ENCODE results near the gene CNNM3.
A peak's percentile ranks its signal among the peaks of the same experiment; 100 is the strongest.
"Not testable (repeated sequence)": the region's sequence is repeated elsewhere in the genome, so short reads cannot be mapped to it uniquely, and the experiment has no call there.

CNNM3 gene

DNA sequence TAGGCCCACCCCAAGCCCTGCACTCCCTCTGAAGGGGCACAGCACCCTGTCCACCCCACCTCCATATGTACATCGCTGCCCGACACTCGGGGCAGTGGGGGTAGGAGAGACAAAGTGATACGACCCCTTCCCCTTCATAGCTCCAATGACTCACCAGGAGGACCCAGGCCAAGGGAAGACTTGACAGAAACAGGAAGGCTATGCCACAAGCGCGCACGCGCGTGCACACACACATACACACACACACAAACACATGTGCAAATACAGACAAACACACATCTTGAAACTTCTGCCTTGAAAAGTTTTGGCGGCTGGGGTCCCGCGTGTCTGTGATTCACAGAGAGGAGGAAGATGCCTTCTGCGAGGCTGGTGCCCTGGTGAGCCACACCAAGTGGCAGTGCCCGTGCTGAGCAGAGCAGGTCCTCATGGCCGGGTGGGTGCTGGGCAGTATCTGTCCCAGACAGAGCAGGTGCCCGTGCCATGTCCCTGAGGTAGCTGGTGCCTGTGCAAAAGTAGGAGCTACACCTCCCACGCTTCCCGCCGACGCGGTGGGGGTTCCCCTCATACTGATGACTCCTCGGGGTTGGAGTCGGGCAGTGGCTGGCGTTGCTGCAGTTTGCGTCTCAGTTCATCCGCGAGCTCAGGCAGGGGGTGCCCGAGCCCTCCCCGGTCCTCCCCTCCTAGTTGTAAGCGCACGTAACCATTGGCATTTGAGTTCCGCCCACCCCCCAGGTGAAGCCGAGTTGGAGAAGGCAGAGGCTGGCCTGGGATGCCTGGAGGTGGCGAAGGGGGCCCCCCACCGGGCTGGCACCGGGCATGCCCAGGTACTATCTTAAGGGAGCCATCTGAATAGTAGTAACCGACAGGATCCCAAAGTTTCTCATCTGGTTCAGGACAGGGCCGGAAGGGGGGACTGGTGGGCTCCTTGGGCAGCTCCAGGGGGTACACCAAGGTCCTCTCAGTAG lies 44.3 kb downstream of the CNNM3 start:
- no peak for DNase-seq (ENCODE audit: insufficient read length, low spot score)
- no peak for FAIRE-seq

DNA sequence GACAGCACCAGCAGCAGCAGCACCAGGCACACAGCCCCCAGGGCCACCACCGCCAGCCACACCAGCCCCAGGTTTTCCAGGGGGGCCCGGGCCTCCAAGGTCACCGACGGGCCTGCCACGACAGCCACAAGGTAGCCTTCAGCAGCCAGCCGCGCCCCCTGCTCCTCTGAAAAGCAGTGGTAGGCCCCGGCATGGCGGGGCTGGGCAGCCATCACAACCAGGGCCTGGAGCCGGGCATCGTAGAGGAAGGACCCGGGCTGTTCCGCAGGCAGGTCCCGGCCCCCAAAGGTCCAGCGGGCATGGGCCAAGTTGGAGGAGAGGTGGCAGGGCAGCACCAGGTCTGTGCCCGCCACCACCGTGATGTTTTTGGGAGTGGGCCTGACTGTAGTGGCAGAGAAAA lies 45.0 kb downstream of the CNNM3 start:
- DNase-seq (ENCODE audit: insufficient read length, low spot score) (no peak), FAIRE-seq (no peak)

DNA sequence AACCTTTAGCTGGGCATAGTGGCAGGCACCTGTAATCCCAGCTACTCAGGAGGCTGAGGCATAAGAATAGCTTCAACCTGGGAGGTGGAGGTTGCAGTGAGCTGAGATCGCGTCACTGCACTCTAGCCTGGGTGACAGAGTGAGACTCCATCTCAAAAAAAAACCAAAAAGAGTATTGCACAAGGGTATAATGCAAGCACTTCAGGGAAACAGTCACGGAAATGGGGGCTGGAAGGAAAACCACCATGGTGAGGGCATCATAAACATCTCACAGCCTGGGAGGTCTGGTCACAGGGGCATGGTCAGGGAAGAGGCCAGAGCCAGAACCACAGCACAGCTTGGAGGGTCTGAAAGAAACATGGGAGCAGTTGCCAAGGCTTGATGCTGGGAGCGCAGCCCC lies 47.0 kb downstream of the CNNM3 start:
- DNase-seq (ENCODE audit: insufficient read length, low spot score); FAIRE-seq: not testable (repeated sequence)

DNA sequence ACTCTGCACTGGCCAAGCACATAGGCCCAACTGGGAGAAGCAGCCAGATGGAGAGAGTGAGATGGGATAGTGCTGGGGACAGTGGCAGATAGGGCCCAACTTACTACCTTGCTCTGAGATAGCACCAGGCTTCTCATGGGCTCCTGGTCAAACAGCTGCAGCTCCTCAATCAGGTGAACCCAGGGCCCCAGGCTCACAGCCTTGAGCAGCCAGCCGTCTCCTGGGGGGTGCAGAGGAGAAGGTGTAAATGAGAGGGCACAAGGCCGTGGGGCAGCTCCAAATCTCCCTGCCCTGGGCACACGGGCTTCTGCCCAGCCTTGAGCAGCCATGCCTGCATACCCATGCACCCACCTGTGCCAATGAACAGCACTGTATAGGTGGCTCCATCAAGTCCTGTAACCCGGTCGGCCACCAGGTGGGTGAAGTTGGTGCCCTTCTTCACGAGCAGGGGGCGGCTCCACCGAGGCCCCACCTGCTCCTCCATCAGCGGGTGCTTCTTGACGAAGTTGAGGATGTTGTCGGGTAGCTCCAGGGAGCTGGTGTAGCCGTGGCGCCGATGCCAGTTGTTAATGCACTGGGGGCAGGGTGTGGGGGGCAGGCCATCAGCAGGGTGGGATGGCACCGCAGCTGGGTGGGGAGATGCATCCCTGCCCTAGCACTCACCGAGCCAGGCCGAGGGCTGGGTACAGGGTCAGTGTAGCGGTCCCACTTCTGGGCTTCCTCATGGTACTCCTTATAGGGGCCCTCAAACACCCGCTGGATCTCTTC lies 47.7 kb downstream of the CNNM3 start:
- peak; percentile 26 for FAIRE-seq
- no peak for DNase-seq (ENCODE audit: insufficient read length, low spot score)

DNA sequence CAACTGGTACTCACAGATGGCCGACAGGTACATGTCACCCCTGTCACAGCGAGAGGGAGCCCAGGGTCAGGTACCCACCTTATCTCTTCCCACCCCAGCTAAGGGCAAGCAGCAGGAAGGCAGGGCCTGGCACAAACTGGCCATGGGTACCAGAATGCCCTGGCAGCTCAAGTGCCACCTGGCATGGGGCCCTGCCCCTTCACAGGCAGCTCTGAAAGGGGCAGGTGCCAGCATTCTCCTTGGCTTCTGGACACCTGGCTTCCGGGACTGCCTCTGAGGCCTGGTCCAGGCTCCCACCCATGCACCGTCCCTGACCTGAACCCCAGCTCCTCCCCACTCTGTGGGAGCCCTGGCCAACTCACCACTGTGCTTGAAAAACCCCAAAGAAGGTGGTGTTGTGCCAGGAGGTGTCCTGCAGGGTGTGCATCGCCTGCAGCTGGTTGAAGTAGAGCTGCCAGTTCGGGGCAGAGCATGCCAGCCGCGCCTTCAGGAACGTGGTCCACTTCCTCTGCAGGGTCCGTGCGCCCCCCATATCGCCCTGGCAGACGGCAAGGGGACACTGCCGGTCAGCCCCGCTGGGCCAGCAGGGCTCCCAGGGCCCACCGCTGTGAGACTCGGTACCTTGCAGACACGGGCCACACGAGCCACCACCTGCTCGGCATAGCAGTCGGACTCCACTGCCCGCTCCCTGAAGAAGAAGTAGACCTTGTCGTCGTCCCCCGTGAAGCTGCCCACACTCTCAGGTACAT lies 48.4 kb downstream of the CNNM3 start:
- FAIRE-seq, result no peak
- no peak for DNase-seq (ENCODE audit: insufficient read length, low spot score)

DNA sequence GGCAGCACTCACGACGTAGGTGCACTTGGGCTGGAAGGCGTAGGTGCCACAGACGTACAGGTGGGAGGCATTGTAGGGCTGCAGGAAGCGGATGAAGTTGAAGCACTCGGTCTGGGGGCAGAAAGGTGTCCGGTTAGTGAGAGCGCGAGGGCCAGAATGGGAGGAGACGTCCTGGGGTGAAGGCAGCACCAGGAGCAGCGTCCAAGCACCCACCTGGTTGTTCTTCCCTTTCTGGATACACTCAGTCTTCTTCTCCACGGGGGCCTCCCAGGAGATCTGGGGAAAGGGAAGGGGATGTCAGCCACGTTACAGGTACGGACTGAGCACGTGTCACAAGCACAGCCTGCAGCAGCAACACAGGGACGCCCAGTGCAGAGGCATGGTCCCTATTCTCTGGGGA lies 49.6 kb downstream of the CNNM3 start:
- FAIRE-seq (peak; percentile 69), DNase-seq (ENCODE audit: insufficient read length, low spot score) (no peak)

DNA sequence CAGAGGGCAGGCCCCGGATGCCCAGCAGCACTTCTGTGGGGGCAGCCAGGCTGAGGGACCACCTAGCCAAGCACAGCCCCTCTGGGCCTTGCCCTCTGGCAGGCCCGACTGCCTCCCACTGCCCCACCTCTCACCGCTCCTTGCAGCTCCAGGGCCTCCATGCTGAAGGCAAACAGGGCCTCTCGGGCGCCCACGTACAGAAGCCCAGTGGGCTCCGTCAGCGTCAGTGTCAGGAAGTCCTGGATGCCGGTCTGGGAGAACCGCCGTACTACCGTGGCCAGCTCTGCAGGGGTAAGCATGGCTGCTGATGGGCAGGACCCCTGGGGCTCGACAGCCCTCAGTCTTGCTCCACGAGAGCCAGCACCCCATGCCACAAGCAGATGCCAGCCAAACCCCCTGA lies 50.1 kb downstream of the CNNM3 start:
- FAIRE-seq, result no peak

DNA sequence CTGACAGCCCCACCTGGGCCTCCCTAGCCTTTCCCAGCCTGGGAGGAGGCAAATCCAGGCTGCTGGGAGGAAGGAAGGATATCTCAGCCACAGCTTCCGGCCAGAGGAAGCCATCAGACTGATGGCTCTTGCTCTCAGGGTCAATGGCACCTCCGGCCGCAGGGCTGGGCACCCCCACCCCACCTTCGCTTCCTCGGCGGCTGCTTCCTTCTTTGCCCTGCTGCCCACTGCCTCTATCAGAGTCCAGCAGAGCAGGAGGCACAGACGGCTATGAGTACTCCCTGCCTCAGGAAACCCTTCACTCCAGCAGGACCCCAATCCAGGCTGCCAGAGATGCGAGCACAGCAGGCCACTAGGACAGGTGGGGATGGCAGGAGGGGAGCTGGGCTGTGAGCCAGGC lies 50.5 kb downstream of the CNNM3 start:
- FAIRE-seq (no peak), DNase-seq (ENCODE audit: insufficient read length, low spot score) (no peak)

More for the DNA sequence above, 50.1 kb downstream of the CNNM3 start:
- DNase-seq (ENCODE audit: insufficient read length, low spot score), result no peak

DNA sequence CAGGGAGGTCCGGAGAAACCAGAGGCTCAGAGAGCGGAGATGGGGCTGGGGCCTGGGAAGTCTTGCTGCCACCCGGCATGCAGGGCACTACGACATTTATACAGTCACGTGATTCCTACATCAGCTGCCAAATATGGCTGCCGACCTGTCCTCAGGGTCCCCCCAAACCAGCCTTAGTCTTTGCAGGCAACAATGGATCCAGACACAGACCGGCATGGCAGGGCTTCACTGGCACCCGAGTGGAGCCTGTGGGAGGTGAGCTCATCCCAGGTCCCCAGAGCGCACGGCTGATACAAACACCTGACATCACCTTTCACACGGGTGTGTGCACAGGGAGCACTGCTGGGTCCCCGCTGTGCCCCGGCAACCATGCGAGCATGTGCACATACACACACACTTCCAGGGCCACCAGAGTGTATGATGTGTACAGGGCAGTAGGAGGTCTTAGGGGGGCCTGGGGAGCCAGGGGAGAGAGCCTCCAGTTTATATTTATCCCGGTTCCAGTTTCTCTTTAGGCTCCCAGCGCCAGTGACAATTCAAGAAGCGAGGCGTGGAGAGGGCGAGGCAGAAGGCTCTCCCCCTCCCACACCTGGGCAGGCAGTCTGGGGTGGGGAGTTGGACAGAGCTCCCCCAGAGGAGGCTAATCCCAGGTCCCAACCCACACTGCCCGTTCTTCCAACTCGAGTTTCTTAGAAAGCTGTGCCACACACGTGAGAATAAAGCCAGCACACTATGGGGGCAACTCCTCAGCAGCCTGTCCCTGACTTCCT lies 51.1 kb downstream of the CNNM3 start:
- FAIRE-seq (no peak), DNase-seq (ENCODE audit: insufficient read length, low spot score) (no peak)

DNA sequence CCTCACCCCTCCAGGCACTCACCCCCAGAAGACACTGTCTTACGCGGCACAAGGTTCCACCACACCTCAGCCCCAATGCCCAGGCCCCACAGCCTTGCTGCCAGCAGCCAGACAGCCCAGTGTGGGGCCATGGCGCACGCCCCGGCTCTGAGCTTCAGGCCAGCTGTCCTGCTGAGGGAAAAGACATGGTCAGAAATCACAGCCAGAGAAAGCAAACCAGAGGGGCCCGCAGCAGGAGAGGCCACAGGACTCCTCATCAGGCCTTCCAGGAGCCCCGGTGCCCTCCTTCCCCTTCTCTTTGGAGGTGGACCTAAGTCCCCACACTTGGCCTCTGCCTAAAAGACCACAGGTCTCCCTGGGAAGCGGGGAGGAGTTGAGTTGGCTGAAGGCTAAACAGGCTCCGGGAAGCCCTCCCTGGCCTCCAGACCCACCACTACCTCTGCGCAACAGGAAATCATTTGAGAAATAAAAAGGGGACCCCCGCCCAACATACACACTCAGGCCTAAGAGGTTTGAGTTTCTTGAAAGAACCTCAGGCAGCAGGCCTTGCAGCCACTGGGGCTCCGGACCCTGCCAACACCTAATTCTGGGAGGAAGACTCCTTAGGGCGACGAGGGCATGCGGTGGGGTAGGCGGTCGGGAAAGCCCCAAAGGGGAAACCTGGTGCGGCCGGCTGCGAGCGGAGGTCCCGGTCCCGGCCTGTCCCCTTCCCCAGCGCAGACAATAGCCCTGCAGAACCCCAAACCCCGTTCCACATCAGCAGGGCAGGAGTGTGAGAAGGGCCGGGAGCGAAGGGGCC lies 51.9 kb downstream of the CNNM3 start:
- DNase-seq (ENCODE audit: insufficient read length, low spot score) (no peak), FAIRE-seq (no peak)

DNA sequence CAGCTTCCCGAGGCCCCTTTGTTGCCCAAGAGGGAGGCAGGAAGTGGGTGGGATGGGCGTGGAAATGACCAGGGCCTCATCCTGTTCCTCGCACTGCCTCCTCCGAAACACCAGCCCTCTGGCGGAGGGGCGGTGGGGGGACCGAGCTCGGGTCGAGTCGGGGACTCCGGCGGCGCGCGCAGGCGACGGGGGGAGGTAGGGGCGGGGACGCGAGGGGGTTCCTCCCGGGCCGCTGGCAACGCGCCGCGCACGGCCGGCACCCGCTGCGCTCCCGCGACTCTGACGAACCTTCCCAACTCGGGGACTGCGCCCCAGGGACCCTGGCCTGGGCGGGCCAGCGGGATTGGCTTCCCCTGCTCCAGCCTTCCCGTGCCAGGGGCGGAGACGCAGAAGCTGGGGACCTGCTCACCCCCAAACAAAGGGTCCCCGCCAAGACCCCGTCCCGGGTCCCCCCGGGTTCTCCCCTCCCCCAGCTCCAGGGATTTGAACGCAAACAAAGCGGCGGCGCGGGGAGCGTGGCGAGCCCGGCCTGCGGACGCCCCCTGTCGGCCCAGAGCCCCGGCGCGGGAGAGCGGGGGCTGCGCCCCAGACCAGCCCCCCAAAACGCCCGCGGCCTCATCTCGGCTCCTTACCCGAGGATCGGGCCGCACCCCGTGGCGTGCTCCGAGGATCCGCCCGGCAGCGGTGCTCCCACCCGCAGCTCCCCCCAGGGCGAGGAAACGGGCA lies 52.6 kb downstream of the CNNM3 start:
- FAIRE-seq, result peak; percentile 98

DNA sequence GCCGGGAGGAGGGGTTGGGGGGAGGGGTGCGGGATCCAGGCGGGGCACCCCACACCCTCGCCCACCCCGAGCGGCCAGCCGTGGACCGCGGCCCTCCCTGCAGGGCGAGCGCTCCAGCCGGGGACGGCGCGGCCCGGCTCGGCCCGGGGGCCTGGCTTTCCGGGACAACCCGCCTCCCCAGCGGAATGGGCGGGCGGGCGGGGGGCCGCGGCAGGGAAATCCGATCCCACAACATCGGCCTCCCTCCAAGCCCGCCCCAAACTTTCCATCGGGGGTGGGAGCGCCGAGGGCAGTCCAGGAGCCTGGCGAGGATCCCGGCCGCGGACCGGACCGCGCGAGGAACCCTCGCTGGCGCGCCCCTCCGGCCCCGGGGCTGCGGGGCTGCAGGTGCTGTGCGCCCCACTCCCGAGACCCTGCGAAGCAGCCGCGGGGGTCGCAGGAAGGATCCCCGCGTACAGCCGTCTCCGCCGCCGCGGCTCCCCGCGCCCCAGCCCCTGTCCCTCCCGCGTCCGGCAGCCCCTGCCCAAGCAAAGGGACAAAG lies 53.3 kb downstream of the CNNM3 start:
- FAIRE-seq, result no peak
- DNase-seq (ENCODE audit: insufficient read length, low spot score), result peak; percentile 71

More for the DNA sequence above, 52.6 kb downstream of the CNNM3 start:
- DNase-seq (ENCODE audit: insufficient read length, low spot score), result peak; percentile 99

DNA sequence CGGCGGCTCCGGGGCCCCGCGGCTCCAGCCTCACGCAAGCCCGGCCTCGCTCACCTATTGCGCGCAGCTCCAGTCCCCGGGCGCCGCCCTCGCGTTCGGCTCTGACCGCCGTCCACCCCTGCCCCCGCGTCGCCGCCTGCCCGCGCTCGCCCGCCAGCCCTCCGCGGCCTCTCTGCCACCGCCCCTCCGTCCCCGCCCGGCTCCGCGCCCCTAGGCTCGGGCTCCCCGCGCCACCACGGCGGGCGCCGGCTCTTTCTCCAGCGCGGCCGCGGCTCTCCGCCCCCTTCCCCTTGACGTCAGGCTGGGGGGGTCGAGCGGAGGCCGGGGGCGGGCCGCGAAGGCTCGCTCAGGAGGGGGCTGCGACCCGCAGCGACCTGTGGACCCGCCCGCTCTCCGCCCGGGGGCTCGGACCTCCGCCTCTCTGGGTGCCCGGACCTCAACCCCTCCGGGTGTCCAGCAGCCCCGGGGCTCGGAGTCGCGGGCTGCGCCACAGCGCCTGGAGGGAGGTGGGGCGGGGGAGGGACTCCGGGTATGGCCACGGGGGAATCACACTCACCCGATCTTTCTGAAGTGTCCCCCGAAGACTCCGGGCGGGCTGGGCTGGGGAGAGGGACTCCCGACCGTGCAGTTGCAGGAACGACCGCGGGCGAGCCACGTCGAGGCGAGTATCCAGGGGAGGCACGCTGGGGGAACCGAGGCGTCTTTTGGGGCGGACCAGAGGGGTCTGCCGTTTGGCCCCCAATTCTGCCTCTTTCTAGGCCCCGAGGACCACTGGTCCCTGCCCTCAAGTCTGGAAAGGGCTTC lies 54.0 kb downstream of the CNNM3 start, which contains the start of gene SEMA4C:
Gene SEMA4C (minus strand): TSS at position 259 of the 804 bp plus-strand sequence. CDS start 2,194 bp downstream, outside the sequence.
- DNase-seq (ENCODE audit: insufficient read length, low spot score) (peak; percentile 69), FAIRE-seq (peak; percentile 33)

DNA sequence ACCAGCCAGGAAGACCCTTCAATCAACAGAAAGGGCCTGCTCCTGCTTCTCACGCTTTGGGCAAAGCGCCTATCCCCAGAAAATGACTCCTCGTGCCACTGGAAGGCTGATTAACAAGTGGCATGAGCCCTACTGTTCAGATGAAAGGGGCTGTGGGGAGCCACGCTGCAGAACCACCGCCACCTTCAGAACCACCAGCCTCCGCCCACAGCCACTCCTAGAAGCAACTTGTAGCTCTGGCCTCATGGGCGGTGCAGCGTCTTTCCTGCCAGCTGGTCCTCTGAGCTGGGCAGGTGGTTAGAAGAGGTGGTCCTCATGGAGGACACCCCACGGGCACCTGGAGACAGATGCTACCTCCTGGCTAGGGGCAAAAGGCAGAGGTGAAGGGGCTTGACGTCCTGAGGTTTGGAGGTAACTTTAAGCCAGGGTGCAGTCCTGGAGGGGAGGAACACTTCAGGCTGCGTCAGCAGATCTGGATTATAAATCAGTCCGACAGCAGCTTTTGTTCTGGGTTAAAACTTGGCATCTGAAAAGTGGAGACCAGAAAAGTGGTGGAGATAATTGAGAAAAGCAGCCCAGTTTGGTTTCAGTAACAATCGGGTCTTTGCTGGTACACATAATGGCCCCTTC lies 54.7 kb downstream of the CNNM3 start:
- DNase-seq (ENCODE audit: insufficient read length, low spot score) (no peak), FAIRE-seq (peak; percentile 20)

DNA sequence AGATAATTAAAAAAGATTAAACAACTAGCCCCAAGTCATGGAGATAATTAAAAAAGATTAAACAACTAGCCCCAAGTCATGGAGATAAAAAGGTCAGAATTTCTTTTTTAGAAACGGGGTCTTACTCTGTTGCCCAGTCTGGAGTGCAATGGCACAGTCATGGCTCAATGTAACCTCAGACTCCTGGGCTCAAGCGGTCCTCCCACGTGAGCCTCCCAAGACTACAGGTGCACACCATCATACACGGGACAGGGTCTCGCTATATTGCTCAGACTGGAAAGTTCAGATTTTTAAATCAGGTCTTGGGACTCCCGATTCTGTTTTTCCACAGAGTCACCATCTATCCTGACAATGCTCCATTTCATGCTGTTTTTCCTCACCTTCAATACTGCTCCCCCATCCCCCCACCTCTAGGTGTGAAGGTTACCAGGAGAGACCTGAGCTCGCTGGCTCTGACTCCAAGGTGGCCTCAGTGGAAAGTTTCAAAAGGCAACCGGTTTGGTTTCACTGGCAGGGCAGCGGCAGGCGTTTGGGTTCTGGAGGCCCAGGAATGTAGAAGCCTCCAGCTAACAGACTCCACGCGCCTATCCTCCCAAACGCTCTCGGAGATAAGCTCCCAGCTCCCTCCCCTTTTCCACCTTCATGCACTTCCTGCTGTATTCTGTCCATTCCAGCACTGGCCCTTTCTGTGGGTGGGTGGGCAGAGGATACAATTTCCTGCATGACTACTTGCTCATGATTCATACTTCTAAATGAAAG lies 56.7 kb downstream of the CNNM3 start:
- DNase-seq (ENCODE audit: insufficient read length, low spot score) (no peak), FAIRE-seq (no peak)

DNA sequence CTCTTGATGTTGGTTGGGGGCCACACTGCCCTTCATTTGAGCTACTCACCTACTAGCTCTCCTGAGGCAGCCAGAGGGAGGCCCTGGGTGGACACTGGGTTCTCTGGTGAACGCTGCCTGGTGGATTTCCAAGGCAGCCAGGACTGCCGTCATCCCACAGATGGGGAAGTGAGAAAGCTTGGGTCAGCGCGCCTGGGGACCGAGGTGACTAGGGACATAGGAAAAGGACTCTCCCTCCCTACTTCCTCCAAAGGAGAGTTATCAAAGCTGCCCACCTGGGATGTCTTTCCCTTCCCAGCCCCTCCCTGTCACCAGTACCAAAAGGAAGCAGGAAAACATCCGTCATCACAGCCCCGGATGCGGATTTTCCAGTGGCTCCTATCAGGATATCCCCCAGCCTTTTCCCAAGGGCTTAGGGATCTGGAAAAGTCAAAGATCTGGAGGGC lies 57.6 kb downstream of the CNNM3 start:
- DNase-seq (ENCODE audit: insufficient read length, low spot score), result no peak
- FAIRE-seq, result no peak

All from HTR-8/SVneo (cell line).